Measurements from ENCODE around the gene DNAAF8.

DNA sequence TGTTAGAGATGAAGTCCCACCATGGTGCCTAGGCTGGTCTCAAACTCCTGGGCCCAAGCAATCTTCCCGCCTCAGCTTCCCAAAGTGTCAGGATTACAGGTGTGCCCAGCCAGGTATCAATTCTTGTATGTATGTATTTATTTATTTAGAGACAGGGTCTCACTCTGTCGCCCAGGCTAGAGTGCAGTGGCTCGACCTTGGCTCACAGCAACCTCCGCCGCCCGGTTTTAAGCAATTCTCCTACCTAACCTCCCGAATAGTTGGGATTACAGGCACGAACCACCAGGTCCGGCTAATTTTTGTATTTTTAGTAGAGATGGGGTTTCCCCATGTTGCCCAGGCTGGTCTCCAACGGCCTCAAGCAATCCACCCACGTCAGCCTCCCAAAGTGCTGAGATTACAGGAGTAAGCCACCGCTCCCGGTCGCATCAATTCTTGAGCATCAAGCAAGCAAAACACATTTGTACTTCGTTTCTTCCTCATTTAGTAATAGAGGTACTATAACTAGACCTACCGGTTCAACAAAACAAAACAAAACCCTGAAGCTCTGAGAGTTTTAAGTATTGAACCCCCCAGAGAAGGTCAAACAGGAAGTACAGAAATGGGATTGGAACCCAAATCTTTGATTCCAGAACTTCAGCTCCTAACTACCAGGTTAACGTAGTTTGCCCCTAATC, 33.7 kb downstream of the DNAAF8 start:
- TF ChIP-seq, protein P1, sequence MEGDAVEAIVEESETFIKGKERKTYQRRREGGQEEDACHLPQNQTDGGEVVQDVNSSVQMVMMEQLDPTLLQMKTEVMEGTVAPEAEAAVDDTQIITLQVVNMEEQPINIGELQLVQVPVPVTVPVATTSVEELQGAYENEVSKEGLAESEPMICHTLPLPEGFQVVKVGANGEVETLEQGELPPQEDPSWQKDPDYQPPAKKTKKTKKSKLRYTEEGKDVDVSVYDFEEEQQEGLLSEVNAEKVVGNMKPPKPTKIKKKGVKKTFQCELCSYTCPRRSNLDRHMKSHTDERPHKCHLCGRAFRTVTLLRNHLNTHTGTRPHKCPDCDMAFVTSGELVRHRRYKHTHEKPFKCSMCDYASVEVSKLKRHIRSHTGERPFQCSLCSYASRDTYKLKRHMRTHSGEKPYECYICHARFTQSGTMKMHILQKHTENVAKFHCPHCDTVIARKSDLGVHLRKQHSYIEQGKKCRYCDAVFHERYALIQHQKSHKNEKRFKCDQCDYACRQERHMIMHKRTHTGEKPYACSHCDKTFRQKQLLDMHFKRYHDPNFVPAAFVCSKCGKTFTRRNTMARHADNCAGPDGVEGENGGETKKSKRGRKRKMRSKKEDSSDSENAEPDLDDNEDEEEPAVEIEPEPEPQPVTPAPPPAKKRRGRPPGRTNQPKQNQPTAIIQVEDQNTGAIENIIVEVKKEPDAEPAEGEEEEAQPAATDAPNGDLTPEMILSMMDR (conservative IDR thresholded peaks at IDR 0.05 in 1 of 2, IDR thresholded peaks at IDR 0.05 in 1 of 2; ENCODE audit: extremely low read depth in 1 of 2, insufficient read depth in 1 of 2, low read depth in 1 of 2, low read length in 2 of 2), result no peak
- no peak for TF ChIP-seq EZH2 (IDR thresholded peaks at IDR 0.05; ENCODE audit: borderline replicate concordance, low read length)
